Astrocyte of the spinal cord (primary cell): Measurements from ENCODE around the gene PCSK5.

Source experiments
- DNase-seq: peaks from one replicate; pipeline ENCODE4 v3.0.0; 2011; ENCODE audit warnings: low read depth, low spot score
- H3K4me3 ChIP-seq: 2 replicates; pipeline ENCODE4 v1.5.1; 2011; ENCODE audit warnings: low read depth, mild to moderate bottlenecking, low read length, moderate library complexity
- in situ Hi-C: cut with HindIII; loops from 2 replicates; pipeline ENCODE4 v1.10.0; 2017; ENCODE audit warnings: low sequenced_read_pairs
- TF ChIP-seq, protein P1 (sequence below): IDR thresholded peaks from 2 replicates; pipeline ENCODE4 v1.5.1; 2012; ENCODE audit warnings: low read depth, mild to moderate bottlenecking, low read length, inconsistent platforms

PCSK5 gene

DNA sequence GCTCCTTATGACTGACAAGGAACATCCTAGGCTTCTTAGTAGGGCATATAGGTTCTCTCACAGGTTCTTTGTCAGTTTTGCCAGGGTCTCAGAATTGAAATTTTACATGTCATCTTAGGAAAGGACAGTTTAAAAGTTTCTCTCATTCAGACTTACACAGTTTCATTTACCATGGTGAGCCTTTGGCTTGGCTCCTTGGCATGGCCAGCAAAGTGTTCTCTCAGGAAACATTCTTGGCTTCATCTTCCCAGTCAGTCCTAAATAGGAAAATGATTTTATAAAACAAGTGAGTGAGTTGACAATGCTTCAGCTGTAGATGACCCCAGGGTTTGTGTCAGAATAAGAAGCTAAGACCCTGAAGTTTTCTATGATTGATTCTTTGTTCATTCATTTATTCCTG lies 191.6 kb downstream of the PCSK5 start:
- DNase-seq: no peak
- TF ChIP-seq, protein P1, sequence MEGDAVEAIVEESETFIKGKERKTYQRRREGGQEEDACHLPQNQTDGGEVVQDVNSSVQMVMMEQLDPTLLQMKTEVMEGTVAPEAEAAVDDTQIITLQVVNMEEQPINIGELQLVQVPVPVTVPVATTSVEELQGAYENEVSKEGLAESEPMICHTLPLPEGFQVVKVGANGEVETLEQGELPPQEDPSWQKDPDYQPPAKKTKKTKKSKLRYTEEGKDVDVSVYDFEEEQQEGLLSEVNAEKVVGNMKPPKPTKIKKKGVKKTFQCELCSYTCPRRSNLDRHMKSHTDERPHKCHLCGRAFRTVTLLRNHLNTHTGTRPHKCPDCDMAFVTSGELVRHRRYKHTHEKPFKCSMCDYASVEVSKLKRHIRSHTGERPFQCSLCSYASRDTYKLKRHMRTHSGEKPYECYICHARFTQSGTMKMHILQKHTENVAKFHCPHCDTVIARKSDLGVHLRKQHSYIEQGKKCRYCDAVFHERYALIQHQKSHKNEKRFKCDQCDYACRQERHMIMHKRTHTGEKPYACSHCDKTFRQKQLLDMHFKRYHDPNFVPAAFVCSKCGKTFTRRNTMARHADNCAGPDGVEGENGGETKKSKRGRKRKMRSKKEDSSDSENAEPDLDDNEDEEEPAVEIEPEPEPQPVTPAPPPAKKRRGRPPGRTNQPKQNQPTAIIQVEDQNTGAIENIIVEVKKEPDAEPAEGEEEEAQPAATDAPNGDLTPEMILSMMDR: no peak
- in situ Hi-C loops: no loop called here
- H3K4me3 ChIP-seq: no peak overlapping the region

DNA sequence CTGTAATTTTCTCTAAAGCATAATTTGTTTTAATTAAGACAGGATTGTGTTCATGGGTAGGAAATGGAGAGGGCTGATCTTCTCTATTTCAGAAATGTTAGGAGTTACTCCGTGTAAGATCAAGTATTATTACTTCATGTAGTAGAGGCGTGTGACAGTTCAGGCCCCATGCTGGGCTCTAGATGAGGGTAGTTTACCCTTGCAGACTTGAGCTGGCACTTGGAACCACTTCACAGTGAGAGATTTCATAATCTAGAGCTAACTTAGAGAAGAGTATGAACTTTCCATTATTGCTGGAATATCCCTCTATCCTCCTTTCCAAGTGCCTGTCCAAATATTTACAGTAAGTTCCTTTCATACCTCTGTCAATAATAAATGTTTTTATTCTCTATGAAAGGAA lies 195.1 kb downstream of the PCSK5 start:
- DNase-seq: no peak
- H3K4me3 ChIP-seq: no peak overlapping the region
- TF ChIP-seq, protein P1: no peak
- in situ Hi-C loops: no loop called here

DNA sequence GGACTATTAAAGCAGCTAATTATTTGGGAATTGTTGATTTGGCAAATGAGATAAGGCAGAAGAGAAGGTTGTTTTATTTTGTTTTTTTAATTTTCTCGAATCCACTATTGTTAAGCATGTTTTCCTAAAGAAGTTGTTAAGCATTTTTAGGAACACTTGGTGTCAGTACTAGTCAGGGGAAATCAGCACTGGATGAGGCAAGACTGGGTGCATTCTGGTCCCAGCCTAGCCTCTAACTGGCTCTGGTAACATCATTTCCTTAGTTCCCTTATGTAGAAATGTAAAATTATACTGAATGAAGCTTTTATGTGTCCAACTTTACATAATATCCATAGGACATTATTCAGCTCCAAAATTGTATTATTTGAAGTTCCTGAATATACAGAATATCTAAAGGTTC lies 196.1 kb downstream of the PCSK5 start:
- TF ChIP-seq, protein P1: no peak
- in situ Hi-C loops: no loop called here
- no peak overlapping the region for H3K4me3 ChIP-seq
- no peak for DNase-seq

DNA sequence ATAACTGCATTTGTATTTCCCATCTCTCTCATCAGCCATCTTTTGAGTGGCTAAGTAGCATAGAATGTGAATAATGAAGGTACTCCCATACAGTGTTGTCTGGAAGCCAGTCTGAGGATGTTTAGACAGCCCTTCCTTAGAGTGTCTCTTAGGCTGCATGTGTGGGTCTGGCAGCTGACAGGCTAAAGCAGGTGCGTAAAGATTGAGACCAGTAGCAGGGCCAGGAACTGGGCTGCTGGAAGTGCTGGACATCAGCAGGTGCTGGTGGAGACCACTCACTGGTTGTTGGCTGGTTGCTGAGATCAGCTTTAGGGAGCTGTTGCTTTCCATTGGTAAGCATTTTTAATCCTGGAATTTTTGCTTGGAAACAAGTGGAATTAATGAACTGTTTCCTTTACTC lies 197.5 kb downstream of the PCSK5 start:
- in situ Hi-C loops: no loop called here
- TF ChIP-seq, protein P1: no peak
- no peak overlapping the region for H3K4me3 ChIP-seq
- DNase-seq: no peak

DNA sequence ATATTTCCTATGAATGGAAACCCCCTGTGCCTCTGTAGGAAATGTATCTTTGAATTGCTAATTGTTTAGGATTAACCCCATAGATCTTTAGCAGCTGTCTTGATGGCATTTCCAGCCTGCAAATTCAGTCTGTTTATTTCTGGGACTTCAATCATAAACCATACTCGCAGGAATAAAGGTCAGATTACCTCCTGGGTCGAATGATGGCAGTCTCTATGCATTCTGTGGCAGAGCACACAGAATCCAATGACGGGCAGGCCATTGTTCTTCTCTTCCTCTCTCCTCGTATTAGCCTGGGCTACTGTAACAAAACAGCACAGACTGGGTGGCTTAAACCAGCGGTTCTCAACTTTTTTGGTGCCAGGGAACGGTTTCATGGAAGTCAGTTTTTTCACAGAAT lies 199.9 kb downstream of the PCSK5 start:
- H3K4me3 ChIP-seq: no peak overlapping the region
- in situ Hi-C loops: no loop called here
- no peak for DNase-seq
- TF ChIP-seq, protein P1: no peak

DNA sequence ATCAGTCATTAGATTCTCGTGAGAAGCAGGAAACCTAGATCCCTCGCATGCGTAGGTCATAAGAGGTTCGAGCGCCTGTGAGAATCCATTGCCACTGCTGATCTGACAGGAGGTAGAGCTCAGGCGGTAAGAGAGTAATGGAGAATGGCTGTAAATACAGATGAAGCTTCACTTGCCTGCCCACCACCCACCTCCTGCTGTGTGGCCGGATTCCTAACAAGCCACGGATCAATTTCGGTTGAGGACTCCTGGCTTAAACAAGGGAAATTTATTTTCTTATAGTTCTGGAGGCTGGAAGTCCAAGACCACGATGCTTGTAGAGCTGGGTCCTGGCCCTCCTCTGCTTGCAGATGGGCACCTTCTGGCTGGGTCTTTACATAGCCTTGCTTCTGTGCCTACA lies 200.4 kb downstream of the PCSK5 start:
- in situ Hi-C loops: no loop called here
- H3K4me3 ChIP-seq: no peak overlapping the region
- TF ChIP-seq, protein P1: no peak
- no peak for DNase-seq

DNA sequence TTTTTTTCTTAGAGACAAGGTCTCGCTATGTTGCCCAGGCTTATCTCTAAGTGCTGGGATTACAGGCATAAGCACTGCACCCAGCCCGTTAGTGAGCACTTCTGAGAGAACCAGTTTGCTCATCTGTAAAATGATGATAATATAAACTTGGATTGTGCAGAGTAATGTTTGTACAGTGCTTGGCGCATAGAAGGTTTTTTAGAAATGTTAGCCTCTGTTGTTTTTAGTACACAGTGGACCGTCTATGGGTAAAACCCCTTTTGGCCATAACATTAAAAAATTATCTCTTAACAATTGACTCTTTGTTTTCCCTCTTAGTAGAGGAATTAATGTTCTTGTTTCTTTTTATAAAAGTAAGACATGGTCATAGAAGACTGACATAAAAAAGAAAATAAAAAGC lies 202.1 kb downstream of the PCSK5 start:
- H3K4me3 ChIP-seq: no peak overlapping the region
- in situ Hi-C loops: no loop called here
- TF ChIP-seq, protein P1: no peak
- DNase-seq: no peak
